ENCODE measurements around the gene PRKN.

GRCh38 chr6:161367472-161367871 lies 1360.1 kb downstream of the PRKN start:
- TF ChIP-seq CTCF (conservative IDR thresholded peaks at IDR 0.05) (no peak), ZFX (IDR thresholded peaks at IDR 0.05) (no peak)

Measured in C4-2B (cell line).